ENCODE measurements around the gene NUFIP2. TPM values are rescaled to one million over a fixed set of nuclear protein-coding genes. Genes with fewer than 3 reads are reported as not detected.

NUFIP2 gene
- total and polyA plus RNA-seq, 12 donors = 7.1 to 58.3 (median 39.3) TPM

GRCh38 chr17:29322363-29322762 is 28.4 kb upstream of the NUFIP2 start:
- no peak for DNase-seq
- H3K27ac ChIP-seq = no peak overlapping the region
- 82 to 85% methylated on average over 2 of the region's 2 CpGs for WGBS, 2 donors
- intact Hi-C loops (cut with DNase I) = no loop called here
- no peaks in the 10 kb centered on the region for H3K9me3 ChIP-seq
- no peak for TF ChIP-seq CTCF (IDR thresholded peaks at IDR 0.05)
- no peak for ATAC-seq
- no peaks in the 10 kb centered on the region for H3K36me3 ChIP-seq
- H3K4me1 ChIP-seq = no peaks in the 10 kb centered on the region
- no peak overlapping the region for H3K4me3 ChIP-seq
- no peaks in the 10 kb centered on the region for H3K27me3 ChIP-seq

- H3K27ac ChIP-seq = no peak overlapping the region
- H3K4me1 ChIP-seq = peaks cover 0 to 4% (median 0%) of the 10 kb centered on the region in 9 donors
- H3K9me3 ChIP-seq = no peaks in the 10 kb centered on the region
- ATAC-seq (no peak), DNase-seq (no peak)
- WGBS, 2 donors = 75 to 85% methylated on average over 3 of the region's 3 CpGs
- intact Hi-C loops (cut with DNase I) = no loop called here
- no peak overlapping the region for H3K4me3 ChIP-seq
- no peaks in the 10 kb centered on the region for H3K36me3 ChIP-seq
- no peak for TF ChIP-seq CTCF (IDR thresholded peaks at IDR 0.05)
- no peaks in the 10 kb centered on the region for H3K27me3 ChIP-seq
Observed at GRCh38 chr17:29303386-29303785, 9.4 kb upstream of the NUFIP2 start.

- intact Hi-C loops (cut with DNase I) = no loop called here
- H3K27me3 ChIP-seq = no peaks in the 10 kb centered on the region
- 96 to 98% methylated on average over 2 of the region's 2 CpGs for WGBS, 2 donors
Observed at GRCh38 chr17:29299031-29299430, 5.1 kb upstream of the NUFIP2 start.

GRCh38 chr17:29295420-29295819 is 1.5 kb upstream of the NUFIP2 start:
- 90 to 96% methylated on average over 3 of the region's 3 CpGs for WGBS, 2 donors

More at GRCh38 chr17:29299031-29299430, 5.1 kb upstream of the NUFIP2 start:
- TF ChIP-seq CTCF (IDR thresholded peaks at IDR 0.05) = no peak
- no peak for ATAC-seq
- Histone ChIP-seq H3K4me3 (no peak overlapping the region), H3K27ac (no peak overlapping the region), H3K36me3 (no peaks in the 10 kb centered on the region), H3K9me3 (no peaks in the 10 kb centered on the region), H3K4me1 (peaks cover 0 to 13% (median 6%) of the 10 kb centered on the region in 9 donors)
- no peak for DNase-seq

More at GRCh38 chr17:29295420-29295819, 1.5 kb upstream of the NUFIP2 start:
- no peak for DNase-seq
- intact Hi-C loops (cut with DNase I) = no loop called here
- Histone ChIP-seq H3K4me1 (peaks cover 9 to 28% (median 22%) of the 10 kb centered on the region in 9 donors), H3K36me3 (no peaks in the 10 kb centered on the region), H3K27ac (peak overlapping the region in 1 of 10 donors; percentile 99), H3K9me3 (no peaks in the 10 kb centered on the region), H3K4me3 (no peak overlapping the region), H3K27me3 (no peaks in the 10 kb centered on the region)
- no peak for TF ChIP-seq CTCF (IDR thresholded peaks at IDR 0.05)
- ATAC-seq = no peak

Measured in heart right ventricle (tissue), 16 donors.